HepG2 (cell line): ENCODE measurements around the gene ACTR6. TPM values are rescaled to one million over a fixed set of nuclear protein-coding genes. Genes with fewer than 3 reads are reported as not detected.

Source experiments
- ATAC-seq: fragments of 200-7000 bp; cut with Tn5 transposase; 3 replicates; pipeline ENCODE4 v1.9.1; 2020; ENCODE audit warnings: mild to moderate bottlenecking, moderate library complexity
- BruUV-seq: library from RNA; stranded (reverse); fragments of 400-500 nt; replicated peaks from 2 replicates; lab custom pipeline; 2021; lab: Mats Ljungman, UMichigan
- CTCF ChIA-PET: fragments of 300-600 bp; formaldehyde crosslinking; extraction: SDS; loops from one replicate; lab custom pipeline; 2021; ENCODE audit warnings: low total read pairs, inconsistent platforms, low intra/inter-chr PET ratio; lab: Yijun Ruan, JAX
- POLR2A ChIA-PET: fragments of 350-600 bp; sonication (Branson Sonifier 250); formaldehyde crosslinking; loops from one replicate; lab custom pipeline; 2020; ENCODE audit warnings: antibody characterized with exemption, inconsistent platforms; lab: Yijun Ruan, JAX
- DNase-seq: peaks from one replicate; pipeline ENCODE4 v3.0.0-alpha.2; 2015; ENCODE audit warnings: low spot score
- FAIRE-seq: peaks from 3 replicates; lab custom pipeline; 2011; peaks lifted over from hg19 to GRCh38; lab: Jason Lieb, UNC
- H2AFZ ChIP-seq: one replicate; pipeline ENCODE4 v1.6.1; 2011; ENCODE audit warnings: low read length, inconsistent platforms
- H3K27ac ChIP-seq: fragments of 300-600 bp; 3 replicates; pipeline ENCODE4 v1.8.0; 2011; ENCODE audit warnings: mixed run types, mild to moderate bottlenecking, mixed read lengths, low read length, inconsistent platforms; ENCODE audit not compliant: insufficient read depth; ENCODE audit errors: extremely low read length
- H3K27me3 ChIP-seq, 2 experiments: fragments of 200-600 bp in 1 of 2; 2 replicates in 1 of 2; 3 replicates in 1 of 2; pipeline versions ENCODE4 v1.6.0 to v1.8.0; 2011; ENCODE audit warnings: low read length in 2 of 2, mild to moderate bottlenecking in 2 of 2, moderate library complexity in 2 of 2, inconsistent platforms in 1 of 2; ENCODE audit not compliant: insufficient read depth in 2 of 2, control insufficient read depth in 1 of 2
- H3K36me3 ChIP-seq, 2 experiments: fragments of 200-600 bp in 1 of 2; replicated peaks in 1 of 2; 2 replicates in 1 of 2; 3 replicates in 1 of 2; pipeline versions ENCODE4 v1.5.1 to v1.8.0; 2011; ENCODE audit warnings: low read length in 2 of 2, inconsistent platforms in 1 of 2; ENCODE audit not compliant: insufficient read depth in 2 of 2, control insufficient read depth in 1 of 2
- H3K4me1 ChIP-seq: 2 replicates; pipeline ENCODE4 v1.5.1; 2012; ENCODE audit warnings: low read length, inconsistent platforms; ENCODE audit not compliant: insufficient read depth
- H3K4me2 ChIP-seq: 2 replicates; pipeline ENCODE4 v1.6.0; 2011; ENCODE audit warnings: low read depth, low read length, inconsistent platforms
- H3K4me3 ChIP-seq, 3 experiments: fragments of 200-600 bp in 1 of 3; sonication (generic), shearing (Covaris generic) in 1 of 3; replicated peaks in 1 of 3; 2 replicates each; pipeline ENCODE4 v1.5.1; 2011 to 2016; ENCODE audit warnings: low read length in 3 of 3, inconsistent platforms in 2 of 3, low read depth in 2 of 3, mild to moderate bottlenecking in 2 of 3, control low read depth in 1 of 3, mixed read lengths in 1 of 3; ENCODE audit not compliant: insufficient read depth in 1 of 3
- H3K79me2 ChIP-seq: one replicate; pipeline ENCODE4 v1.6.1; 2011; ENCODE audit warnings: low read length, inconsistent platforms; ENCODE audit not compliant: insufficient read depth
- H3K9ac ChIP-seq: 2 replicates; pipeline ENCODE4 v1.6.0; 2011; ENCODE audit warnings: mild to moderate bottlenecking, low read depth, low read length, inconsistent platforms; ENCODE audit not compliant: insufficient read depth
- H3K9me3 ChIP-seq: 2 replicates; pipeline ENCODE4 v1.5.1; 2012; ENCODE audit warnings: mild to moderate bottlenecking, low read length
- H4K20me1 ChIP-seq: 2 replicates; pipeline ENCODE4 v1.6.0; 2011; ENCODE audit warnings: inconsistent platforms, mild to moderate bottlenecking, low read length, moderate library complexity; ENCODE audit not compliant: insufficient read depth
- ELF3 ChIP-seq: IDR thresholded peaks from 2 replicates; pipeline ENCODE4 v1.6.1; 2016; ENCODE audit warnings: missing genetic modification reagents, missing compliant biosample characterization
- FOXJ3 ChIP-seq: sonication (generic); formaldehyde crosslinking; IDR thresholded peaks from 2 replicates; pipeline ENCODE4 v1.4.0; 2020; ENCODE audit warnings: missing genetic modification reagents, mild to moderate bottlenecking, borderline replicate concordance
- HDAC6 ChIP-seq: fragments of 200-600 bp; sonication (generic); IDR thresholded peaks from 2 replicates; pipeline ENCODE4 v1.7.0; 2017; ENCODE audit warnings: mild to moderate bottlenecking, antibody characterized with exemption, low read length, low read depth
- KDM6A ChIP-seq: IDR thresholded peaks from 2 replicates; pipeline ENCODE4 v1.6.1; 2016; ENCODE audit warnings: low read depth
- KLF11 ChIP-seq: IDR thresholded peaks from 2 replicates; pipeline ENCODE4 v1.6.1; 2016; ENCODE audit warnings: missing compliant biosample characterization
- MEF2D ChIP-seq: sonication (generic); formaldehyde crosslinking; IDR thresholded peaks from 2 replicates; pipeline ENCODE4 v1.5.1; 2020; ENCODE audit warnings: mild to moderate bottlenecking, missing genetic modification reagents
- POLR2AphosphoS5 ChIP-seq: IDR thresholded peaks from 2 replicates; pipeline ENCODE4 v1.6.1; 2012; ENCODE audit warnings: low read depth, low read length
- REST ChIP-seq, 2 experiments: IDR thresholded peaks; 2 replicates each; pipeline ENCODE4 v1.6.1; 2011 to 2012; ENCODE audit warnings: low read length in 2 of 2, borderline replicate concordance in 1 of 2, low read depth in 1 of 2, mild to moderate bottlenecking in 1 of 2, moderate library complexity in 1 of 2
- SMAD9 ChIP-seq: sonication (generic); formaldehyde crosslinking; IDR thresholded peaks from 2 replicates; pipeline ENCODE4 v1.5.1; 2020; ENCODE audit warnings: mild to moderate bottlenecking, missing genetic modification reagents
- TIGD3 ChIP-seq: sonication (generic); formaldehyde crosslinking; IDR thresholded peaks from 2 replicates; pipeline ENCODE4 v1.5.1; 2020; ENCODE audit warnings: mild to moderate bottlenecking, missing genetic modification reagents, borderline replicate concordance
- TMF1 ChIP-seq: sonication (generic); formaldehyde crosslinking; IDR thresholded peaks from 2 replicates; pipeline ENCODE4 v1.8.1; 2022; ENCODE audit warnings: low read depth, missing genetic modification reagents
- ZNF660 ChIP-seq: sonication (generic); formaldehyde crosslinking; IDR thresholded peaks from 2 replicates; pipeline ENCODE4 v1.5.1; 2020; ENCODE audit warnings: mild to moderate bottlenecking, low read depth, missing genetic modification reagents, borderline replicate concordance
- ZNF670 ChIP-seq: sonication (generic); formaldehyde crosslinking; IDR thresholded peaks from 2 replicates; pipeline ENCODE4 v1.8.0; 2022; ENCODE audit warnings: mild to moderate bottlenecking, missing genetic modification reagents, borderline replicate concordance
- in situ Hi-C: cut with HindIII; loops from 2 replicates; pipeline ENCODE4 v1.10.0; 2017; ENCODE audit warnings: low pct_unique_long_range_greater_than_20kb; ENCODE audit not compliant: extremely low pct_ligation_motif_present
- intact Hi-C: fragments of 100-400 bp; cut with micrococcal nuclease; formaldehyde crosslinking; loops from one replicate; pipeline ENCODE4 v1.10.0; 2022; ENCODE audit not compliant: unreplicated experiment
- polyA plus RNA-seq, 8 experiments: library from polyadenylated mRNA; depleted of rRNA in 3 of 8; stranded (reverse) in 7 of 8; unstranded in 1 of 8; fragments of >200 nt; fragmentation: Illumina TruSeq in 4 of 8; extraction: Trizol in 4 of 8; gene quantifications; 2 replicates each; pipeline versions ENCODE4 v1.2.1 to v1.2.3, GENCODE V29; 2011 to 2016; ENCODE audit warnings: low read depth in 4 of 8, missing spikeins in 1 of 8, mixed read lengths in 1 of 8; ENCODE audit not compliant: insufficient read depth in 1 of 8
- total RNA-seq, 5 experiments: library from RNA; depleted of rRNA; stranded (reverse); fragments of >200 nt; fragmentation: Illumina TruSeq; extraction: Trizol; gene quantifications; 2 replicates each; pipeline ENCODE4 v1.2.3, GENCODE V29; 2016; ENCODE audit warnings: low read depth in 1 of 5

ACTR6 gene
- total and polyA plus RNA-seq, 2 of the 13 experiments (the other 11 are each of a cell fraction or from before 2014, with no cell fraction given), result 12.9 to 22.4 TPM

- Histone ChIP-seq H3K4me3 (no peak overlapping the region), H3K27ac (no peak overlapping the region), H3K79me2 (no peaks in the 10 kb centered on the region), H3K9ac (no peak overlapping the region), H3K4me1 (peaks cover 13% of the 10 kb centered on the region), H3K36me3 (no peaks in the 10 kb centered on the region), H2AFZ (no peak overlapping the region), H3K9me3 (no peaks in the 10 kb centered on the region), H3K27me3 (no peaks in the 10 kb centered on the region), H4K20me1 (no peaks in the 10 kb centered on the region), H3K4me2 (no peak overlapping the region)
- intact Hi-C loops (no loop called here), in situ Hi-C loops (no loop called here)
- TF ChIP-seq ELF3 (CRISPR knock-in tag), result no peak
- no peak for TF ChIP-seq MEF2D (CRISPR knock-in tag)
- no peak for TF ChIP-seq SMAD9
- no peak for TF ChIP-seq KDM6A (CRISPR knock-in tag)
- TF ChIP-seq TMF1 (CRISPR knock-in tag), result no peak
- TF ChIP-seq REST (IDR thresholded peaks at IDR 0.05; ENCODE audit: borderline replicate concordance in 1 of 2, low read depth in 1 of 2, low read length in 2 of 2), result no peak
- TF ChIP-seq POLR2AphosphoS5, result no peak
- no peak for TF ChIP-seq HDAC6
- no peak for TF ChIP-seq KLF11 (CRISPR knock-in tag)
- TF ChIP-seq FOXJ3, result no peak
- TF ChIP-seq ZNF660 (CRISPR knock-in tag), result no peak
- no peak for TF ChIP-seq ZNF670 (CRISPR knock-in tag)
- TF ChIP-seq TIGD3 (CRISPR knock-in tag), result no peak
- FAIRE-seq (no peak), DNase-seq (no peak), ATAC-seq (no peak)
- no TSS peak for BruUV-seq
- ChIA-PET CTCF (no interaction called here), POLR2A (no interaction called here)
Measured at GRCh38 chr12:100248886-100249285, 48.3 kb downstream of the ACTR6 start.
